Tibial nerve (tissue), 4 donors: ENCODE results near the gene NFASC. TPM values are rescaled to one million over a fixed set of nuclear protein-coding genes. Genes with fewer than 3 reads are reported as not detected.

Source experiments
- DNase-seq, 2 donors: peaks; one replicate each; pipeline ENCODE4 v3.0.0-alpha.2; 2019; ENCODE audit warnings: low spot score in 2 of 2
- H3K27ac ChIP-seq, 4 donors: fragments of 200-600 bp; sonication (generic) in 3 of 4; one replicate each; pipeline ENCODE4 v1.5.1; 2017 to 2019; ENCODE audit warnings: mild to moderate bottlenecking in 1 of 4
- H3K27me3 ChIP-seq, 2 donors: fragments of 200-600 bp; sonication (generic) in 1 of 2; one replicate each; pipeline versions ENCODE4 v1.5.1 to v1.6.0; 2017 to 2019
- H3K36me3 ChIP-seq, 3 donors: fragments of 200-600 bp; sonication (generic); one replicate each; pipeline ENCODE4 v1.5.1; 2018 to 2019
- H3K4me1 ChIP-seq, 4 donors: fragments of 200-600 bp; sonication (generic) in 3 of 4; one replicate each; pipeline ENCODE4 v1.5.1; 2017 to 2019
- H3K4me3 ChIP-seq, 4 donors: fragments of 200-600 bp; sonication (generic) in 3 of 4; one replicate each; pipeline ENCODE4 v1.5.1; 2017 to 2019; ENCODE audit warnings: mild to moderate bottlenecking in 1 of 4, moderate library complexity in 1 of 4
- H3K9me3 ChIP-seq, 4 donors: fragments of 200-600 bp; sonication (generic) in 3 of 4; one replicate each; pipeline ENCODE4 v1.5.1; 2017 to 2019
- CTCF ChIP-seq, 5 experiments: fragments of 200-600 bp in 3 of 5; fragments of 450-650 bp in 2 of 5; sonication (generic) in 3 of 5; IDR thresholded peaks; one replicate each; pipeline ENCODE4 v1.5.1; 2016 to 2019; ENCODE audit warnings: antibody characterized with exemption in 5 of 5, mild to moderate bottlenecking in 3 of 5, moderate library complexity in 2 of 5
- EP300 ChIP-seq, 2 donors: sonication (generic); formaldehyde crosslinking; IDR thresholded peaks; one replicate each; pipeline ENCODE4 v1.6.1; 2017; ENCODE audit warnings: antibody characterized with exemption in 2 of 2, mild to moderate bottlenecking in 1 of 2
- POLR2A ChIP-seq, 2 donors: fragments of 450-650 bp; IDR thresholded peaks; one replicate each; pipeline ENCODE4 v1.6.1; 2017; ENCODE audit warnings: antibody characterized with exemption in 2 of 2, mild to moderate bottlenecking in 2 of 2, moderate library complexity in 2 of 2
- WGBS, 2 donors: methylation state at CpG; one replicate each; pipeline ENCODE4 v1.1.5; 2018; 5-methylcytosine and 5-hydroxymethylcytosine counted together
- total RNA-seq, 4 donors: library from RNA; depleted of rRNA; stranded (reverse); fragments of >200 nt; gene quantifications; one replicate each; pipeline ENCODE4 v1.1.0, GENCODE V29; 2016

Gene NFASC
- total RNA-seq, 4 donors from 2014 or later = 69.9 to 112 (median 94.0) TPM

DNA sequence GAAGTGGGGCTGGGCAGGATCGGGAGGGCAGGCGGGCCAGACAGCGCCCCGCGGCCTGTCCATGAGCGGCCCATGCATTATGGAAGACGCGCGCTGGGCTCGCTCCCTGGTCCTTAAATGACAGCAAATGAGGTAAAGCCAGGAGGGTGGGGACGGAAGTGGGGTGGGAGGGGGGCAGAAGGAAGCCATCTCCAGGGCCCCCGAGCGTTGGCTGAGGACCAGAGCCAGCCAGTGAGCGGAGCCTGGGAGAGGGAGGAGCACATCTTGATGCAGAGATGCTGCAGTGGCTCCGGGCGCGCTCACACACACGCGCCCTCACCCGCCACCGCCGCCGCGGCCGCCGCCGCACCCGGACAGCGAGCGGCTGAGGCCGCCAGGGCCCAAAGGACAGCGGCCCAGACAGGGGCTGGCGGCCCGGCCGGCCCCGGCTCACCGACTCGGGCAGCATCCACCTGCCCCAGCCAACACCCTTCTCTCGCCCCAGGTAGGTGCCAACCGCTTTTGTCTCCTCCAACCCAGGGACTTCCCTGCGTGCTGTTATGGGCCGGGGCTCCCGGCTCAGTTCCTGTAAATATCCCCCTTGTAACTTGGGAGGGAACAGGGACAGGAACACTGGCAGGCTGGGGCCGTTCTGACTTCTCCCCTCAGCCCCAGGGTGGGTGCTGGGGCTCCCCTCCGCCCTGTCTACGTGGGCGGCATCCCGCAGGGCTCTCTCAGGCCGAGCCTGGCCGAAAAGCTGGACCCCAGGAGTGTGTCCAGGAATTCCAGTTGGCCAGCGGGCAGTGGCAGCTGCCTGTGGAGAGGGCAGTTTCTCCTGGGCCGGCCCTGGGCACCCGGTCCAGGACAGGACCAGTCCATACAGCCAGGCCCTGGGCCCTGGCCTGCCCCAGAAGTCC is 172.5 kb downstream of the NFASC start, which contains the start of gene CNTN2:
Gene CNTN2 (plus strand): TSS at position 302 of the 896 bp plus-strand sequence. CDS start 9,974 bp downstream, outside the sequence.
- Histone ChIP-seq H3K36me3 (no peaks in the 10 kb centered on the region), H3K4me3 (peak within 1 kb of the TSS; percentile 10 to 45 (median 20)), H3K27me3 (peaks cover 0 to 42% of the 10 kb centered on the region in 2 donors), H3K4me1 (peaks cover 0 to 28% (median 2%) of the 10 kb centered on the region in 4 donors), H3K27ac (peak within 1 kb of the TSS in 2 of 4 donors; percentile 59 to 62), H3K9me3 (no peaks in the 10 kb centered on the region)
- no peak for DNase-seq
- TF ChIP-seq EP300 (IDR thresholded peaks at IDR 0.05) = no peak
- TF ChIP-seq POLR2A (IDR thresholded peaks at IDR 0.05) = no peak
- TF ChIP-seq CTCF (IDR thresholded peaks at IDR 0.05) = no peak
- WGBS, 2 donors = 2 to 17% methylated on average over 40 to 46 of the region's 53 CpGs

DNA sequence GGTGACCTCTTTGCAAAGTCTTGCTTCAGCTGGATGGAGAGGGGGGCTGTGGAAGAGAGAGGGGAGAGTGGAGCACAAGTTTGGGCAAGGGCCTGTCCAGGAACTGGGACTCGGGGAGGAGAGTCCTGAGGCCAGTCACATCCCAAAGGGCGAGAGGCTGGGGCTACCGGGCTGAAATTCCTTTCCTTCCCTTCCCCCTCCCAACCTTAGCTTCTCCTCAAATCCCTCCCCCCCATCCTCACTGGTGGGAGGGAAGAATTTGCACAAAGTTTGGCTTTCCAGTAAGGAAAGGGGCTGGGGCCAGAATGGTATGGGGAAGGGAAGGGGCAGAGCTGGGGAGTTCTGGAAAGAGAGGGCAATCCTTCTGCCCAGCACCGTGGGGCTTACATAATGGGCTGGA is 173.2 kb downstream of the NFASC start:
- no peaks in the 10 kb centered on the region for H3K36me3 ChIP-seq
- no peak for TF ChIP-seq EP300 (IDR thresholded peaks at IDR 0.05)
- no peak for TF ChIP-seq CTCF (IDR thresholded peaks at IDR 0.05)
- TF ChIP-seq POLR2A (IDR thresholded peaks at IDR 0.05) = no peak
- H3K27ac ChIP-seq = peak overlapping the region in 1 of 4 donors; percentile 10
- DNase-seq = no peak
- WGBS, 2 donors = 21 to 24% methylated on average over 4 of the region's 4 CpGs
- peak overlapping the region in 3 of 4 donors; percentile 19 to 45 (median 22) for H3K4me3 ChIP-seq
- peaks cover 0 to 31% (median 2%) of the 10 kb centered on the region in 4 donors for H3K4me1 ChIP-seq
- H3K27me3 ChIP-seq = peaks cover 0 to 42% of the 10 kb centered on the region in 2 donors
- H3K9me3 ChIP-seq = no peaks in the 10 kb centered on the region

- Histone ChIP-seq H3K27me3 (peaks cover 0 to 42% of the 10 kb centered on the region in 2 donors), H3K4me1 (peaks cover 0 to 31% (median 2%) of the 10 kb centered on the region in 4 donors), H3K36me3 (no peaks in the 10 kb centered on the region), H3K4me3 (no peak overlapping the region), H3K9me3 (no peaks in the 10 kb centered on the region), H3K27ac (no peak overlapping the region)
- WGBS, 2 donors = 32 to 39% methylated on average over 5 of the region's 5 CpGs
- TF ChIP-seq CTCF (IDR thresholded peaks at IDR 0.05) (no peak), POLR2A (IDR thresholded peaks at IDR 0.05) (no peak), EP300 (IDR thresholded peaks at IDR 0.05) (no peak)
- DNase-seq = no peak
Observed at GRCh38 chr1:205044741-205045140, 174.1 kb downstream of the NFASC start.

- H3K4me1 ChIP-seq = peaks cover 0 to 31% (median 2%) of the 10 kb centered on the region in 4 donors
- H3K9me3 ChIP-seq = no peaks in the 10 kb centered on the region
Observed at GRCh38 chr1:205045146-205045545, 174.5 kb downstream of the NFASC start.

More at GRCh38 chr1:205045146-205045545, 174.5 kb downstream of the NFASC start:
- no peak for DNase-seq
- 50 to 52% methylated on average over 11 of the region's 11 CpGs for WGBS, 2 donors
- H3K27ac ChIP-seq = no peak overlapping the region
- no peaks in the 10 kb centered on the region for H3K36me3 ChIP-seq
- peaks cover 0 to 42% of the 10 kb centered on the region in 2 donors for H3K27me3 ChIP-seq
- no peak overlapping the region for H3K4me3 ChIP-seq
- TF ChIP-seq CTCF (IDR thresholded peaks at IDR 0.05) = no peak
- no peak for TF ChIP-seq EP300 (IDR thresholded peaks at IDR 0.05)
- no peak for TF ChIP-seq POLR2A (IDR thresholded peaks at IDR 0.05)
